GM12865 (cell line): ENCODE results near the gene PLXNB1.

Experiments
- DNase-seq: peaks from one replicate; pipeline ENCODE4 v3.0.0; 2010; ENCODE audit warnings: low read depth
- H3K4me3 ChIP-seq: 2 replicates; pipeline ENCODE4 v1.5.1; 2011; ENCODE audit warnings: mild to moderate bottlenecking, low read depth, low read length, control low read depth
- TF ChIP-seq, protein P1 (sequence below): IDR thresholded peaks from 2 replicates; pipeline ENCODE4 v1.5.1; 2011; ENCODE audit warnings: low read length, control low read depth, low read depth, inconsistent platforms; ENCODE audit not compliant: insufficient read depth; ENCODE audit errors: missing control alignments

PLXNB1 gene

DNA sequence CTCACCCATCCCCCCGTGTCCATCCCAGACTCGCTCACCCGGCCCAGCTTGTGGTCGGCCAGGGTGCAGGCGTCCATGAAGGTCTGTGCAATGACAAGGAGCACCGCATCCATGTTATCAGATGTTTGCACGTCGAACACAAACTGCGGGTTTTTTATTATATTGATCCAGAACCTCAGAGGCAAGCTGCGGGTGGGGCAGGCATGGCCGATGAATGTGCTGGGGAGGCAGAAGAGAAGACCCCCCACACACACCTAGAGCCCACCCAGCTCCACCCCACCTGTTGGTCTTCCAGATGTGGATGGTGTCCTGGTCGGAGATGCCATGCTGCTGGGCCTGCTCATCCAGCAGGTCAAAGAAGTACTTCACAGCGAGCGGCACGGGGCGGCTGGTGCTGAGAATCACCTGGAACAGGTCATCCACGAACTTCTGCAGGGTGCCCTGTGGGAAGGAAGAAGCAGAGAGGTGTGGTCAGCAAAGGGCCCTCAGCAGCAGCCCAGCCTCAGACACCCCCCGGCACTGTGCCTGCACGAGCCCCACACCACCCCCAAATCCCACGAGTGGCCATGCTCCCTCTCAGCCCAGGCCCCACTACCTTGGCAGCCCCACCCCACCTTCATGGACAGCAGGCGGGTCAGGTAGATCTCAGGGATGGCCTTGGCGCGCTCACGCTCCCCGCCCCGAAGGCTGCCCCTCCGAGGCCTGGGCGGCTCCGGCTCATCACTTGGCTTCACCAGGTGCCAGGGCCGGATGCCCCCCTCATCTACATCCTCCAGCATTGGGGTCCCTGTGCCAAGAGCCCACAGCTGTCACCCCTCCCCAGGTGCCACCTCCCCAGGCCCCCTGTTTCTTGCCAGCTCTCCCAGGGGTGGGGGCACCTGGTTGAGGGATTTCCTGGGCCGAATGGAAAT, 20.3 kb downstream of the PLXNB1 start:
- no peak for DNase-seq
- no peak overlapping the region for H3K4me3 ChIP-seq
- TF ChIP-seq, protein P1, sequence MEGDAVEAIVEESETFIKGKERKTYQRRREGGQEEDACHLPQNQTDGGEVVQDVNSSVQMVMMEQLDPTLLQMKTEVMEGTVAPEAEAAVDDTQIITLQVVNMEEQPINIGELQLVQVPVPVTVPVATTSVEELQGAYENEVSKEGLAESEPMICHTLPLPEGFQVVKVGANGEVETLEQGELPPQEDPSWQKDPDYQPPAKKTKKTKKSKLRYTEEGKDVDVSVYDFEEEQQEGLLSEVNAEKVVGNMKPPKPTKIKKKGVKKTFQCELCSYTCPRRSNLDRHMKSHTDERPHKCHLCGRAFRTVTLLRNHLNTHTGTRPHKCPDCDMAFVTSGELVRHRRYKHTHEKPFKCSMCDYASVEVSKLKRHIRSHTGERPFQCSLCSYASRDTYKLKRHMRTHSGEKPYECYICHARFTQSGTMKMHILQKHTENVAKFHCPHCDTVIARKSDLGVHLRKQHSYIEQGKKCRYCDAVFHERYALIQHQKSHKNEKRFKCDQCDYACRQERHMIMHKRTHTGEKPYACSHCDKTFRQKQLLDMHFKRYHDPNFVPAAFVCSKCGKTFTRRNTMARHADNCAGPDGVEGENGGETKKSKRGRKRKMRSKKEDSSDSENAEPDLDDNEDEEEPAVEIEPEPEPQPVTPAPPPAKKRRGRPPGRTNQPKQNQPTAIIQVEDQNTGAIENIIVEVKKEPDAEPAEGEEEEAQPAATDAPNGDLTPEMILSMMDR, result no peak

DNA sequence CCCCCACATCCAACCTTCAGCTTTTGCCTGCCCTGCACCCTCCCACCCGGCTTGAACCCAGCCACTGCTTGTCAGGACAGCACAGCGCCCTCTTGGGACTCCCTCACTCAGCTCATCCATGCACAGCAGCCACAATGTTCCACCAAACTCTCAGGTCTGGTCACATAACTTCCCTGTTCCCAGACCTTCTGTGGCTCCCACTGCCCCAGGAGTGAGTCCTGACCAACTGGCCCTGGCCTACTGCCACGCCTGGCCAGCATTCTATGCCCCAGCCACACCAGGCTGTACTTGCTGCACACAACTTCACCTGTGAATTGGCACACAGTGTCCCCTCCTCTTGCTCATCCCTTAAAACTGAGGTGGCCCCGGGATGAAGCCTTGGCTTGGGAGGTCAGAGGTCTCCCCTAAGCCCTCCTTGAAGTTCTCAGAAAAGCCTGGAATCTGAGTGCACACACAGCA, 21.0 kb downstream of the PLXNB1 start:
- DNase-seq, result no peak
- no peak overlapping the region for H3K4me3 ChIP-seq
- TF ChIP-seq, protein P1, result peak; percentile 19

DNA sequence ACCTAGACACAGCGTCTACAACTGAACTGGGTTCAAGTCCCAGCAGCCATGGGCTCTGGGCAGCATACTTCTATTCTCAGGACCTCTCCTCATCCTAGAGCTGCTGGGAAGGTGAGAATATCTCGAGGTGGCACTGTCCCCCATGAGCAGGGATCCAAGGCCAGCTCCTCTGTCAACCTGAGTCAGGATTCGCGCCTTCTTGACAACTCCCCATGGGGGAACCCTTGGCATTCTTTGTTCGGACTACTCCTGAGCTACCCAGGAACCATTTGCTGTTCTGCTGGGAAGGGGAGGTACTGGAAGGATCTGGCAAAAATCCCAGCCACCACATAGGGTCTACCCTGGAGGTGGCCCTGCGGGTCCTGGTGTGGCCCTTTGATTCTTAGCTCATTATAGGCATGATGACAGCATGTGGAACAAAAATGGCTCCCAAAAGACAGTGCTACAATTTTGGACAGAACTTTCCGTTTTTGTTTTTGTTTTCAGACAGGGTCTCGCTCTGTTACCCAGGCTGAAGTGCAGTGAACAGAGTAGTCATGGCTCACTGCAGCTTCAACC, 22.3 kb downstream of the PLXNB1 start:
- no peak for DNase-seq
- TF ChIP-seq, protein P1, result no peak

DNA sequence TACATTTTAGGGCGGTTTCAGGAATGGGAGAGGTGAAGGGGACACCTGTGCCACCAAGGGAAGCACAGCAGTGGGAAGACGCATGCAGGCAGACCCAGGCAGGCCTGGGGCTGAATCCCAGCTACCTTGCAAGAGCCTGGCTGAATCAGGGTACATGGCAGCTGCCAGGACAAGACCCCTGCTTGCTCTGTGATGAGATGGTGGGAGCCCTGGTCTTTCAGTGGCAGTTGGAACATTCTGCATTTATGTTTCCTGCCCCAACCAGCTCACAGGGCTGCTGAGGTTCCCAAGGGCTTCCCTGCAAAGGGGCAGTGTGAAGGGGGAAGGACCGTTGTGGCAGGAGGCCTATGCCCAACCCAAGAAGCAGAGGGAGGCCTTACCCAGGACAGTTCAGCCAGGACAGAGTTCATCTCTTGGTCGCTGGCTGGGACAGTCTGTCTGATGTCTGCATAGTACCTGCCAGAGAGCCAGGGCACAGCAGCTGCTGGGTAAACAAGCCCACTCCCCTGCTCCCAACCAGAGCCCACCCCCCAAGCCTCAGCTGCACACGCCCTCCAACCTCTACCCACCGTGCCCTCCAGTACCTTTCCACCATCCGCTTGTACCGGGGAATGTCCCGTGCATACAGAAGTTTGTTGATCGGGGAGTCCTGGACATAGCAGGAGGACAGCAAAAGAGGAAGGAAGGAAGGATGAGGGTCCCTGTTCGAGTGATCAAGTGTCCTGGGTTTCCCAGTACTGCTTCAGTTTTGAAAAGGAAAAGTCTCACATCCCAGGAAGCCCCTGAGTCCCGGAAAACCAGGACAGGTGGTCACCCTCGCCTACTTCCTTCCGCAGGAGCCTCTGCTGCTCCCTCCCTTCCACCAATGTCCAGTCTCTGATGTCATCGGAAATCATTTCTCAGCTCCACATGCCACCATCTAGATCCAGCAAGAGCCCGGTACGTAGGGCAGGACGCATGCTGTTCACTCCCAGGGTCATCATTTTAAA, 23.1 kb downstream of the PLXNB1 start:
- no peak overlapping the region for H3K4me3 ChIP-seq
- no peak for DNase-seq
- TF ChIP-seq, protein P1, result no peak

More for the DNA sequence above, 22.3 kb downstream of the PLXNB1 start:
- H3K4me3 ChIP-seq, result no peak overlapping the region

DNA sequence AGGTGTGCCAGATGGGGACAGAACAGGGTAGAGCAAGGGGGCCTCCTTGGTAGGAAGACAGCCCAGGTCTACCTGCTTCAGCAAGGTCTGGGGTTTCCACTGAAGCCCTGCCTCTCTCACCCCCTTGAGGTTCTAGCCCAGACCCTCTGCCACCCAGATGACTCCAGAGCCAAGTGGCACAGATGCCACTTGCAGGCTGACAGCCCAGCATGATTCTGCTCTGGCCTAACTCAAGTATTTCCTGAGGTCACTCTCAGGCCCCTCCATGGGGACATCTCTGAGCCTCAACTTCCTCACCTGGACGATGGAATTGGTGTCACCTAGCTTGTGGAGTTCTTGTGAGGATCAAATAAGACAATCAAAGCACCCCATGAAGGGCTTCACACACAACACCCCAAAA, 23.9 kb downstream of the PLXNB1 start:
- H3K4me3 ChIP-seq, result no peak overlapping the region
- DNase-seq, result no peak
- TF ChIP-seq, protein P1, result no peak

DNA sequence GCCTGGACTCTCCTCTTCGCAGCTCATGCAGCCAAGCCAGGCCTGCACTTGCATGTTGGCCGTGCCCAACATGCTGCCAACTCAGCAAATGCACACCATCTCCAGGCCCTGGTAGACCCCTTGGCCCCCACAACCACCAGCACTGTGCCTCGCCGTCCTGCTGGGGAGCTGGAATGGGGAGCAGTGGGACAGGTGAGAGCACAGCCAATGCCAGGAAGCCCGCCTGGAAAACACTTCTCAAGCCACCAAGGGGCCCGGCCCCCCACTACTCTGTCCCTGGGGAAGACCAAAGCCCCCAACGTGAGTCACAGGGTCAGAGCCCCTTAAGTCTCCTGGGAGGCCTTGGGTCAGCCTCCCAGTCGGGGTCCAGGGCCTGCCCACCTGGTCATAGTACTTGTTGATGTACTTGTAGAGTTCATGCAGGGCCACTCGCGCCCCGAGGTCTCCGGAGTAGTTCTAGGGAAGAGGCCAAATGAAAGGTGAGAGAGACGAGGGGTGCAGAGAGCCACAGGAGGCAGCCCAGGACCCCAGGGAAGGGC, 24.5 kb downstream of the PLXNB1 start:
- no peak overlapping the region for H3K4me3 ChIP-seq
- TF ChIP-seq, protein P1, result no peak
- no peak for DNase-seq
